AG04449 (cell line): ENCODE data around the gene TTLL8.
A peak's percentile ranks its signal among the peaks of the same experiment; 100 is the strongest.
"Not testable (repeated sequence)": the region's sequence is repeated elsewhere in the genome, so short reads cannot be mapped to it uniquely, and the experiment has no call there.

ENCODE experiments used
- CTCF ChIA-PET: fragments of 350-600 bp; formaldehyde crosslinking; extraction: SDS; loops from one replicate; lab custom pipeline; 2021; ENCODE audit warnings: antibody characterized with exemption; lab: Yijun Ruan, JAX
- POLR2A ChIA-PET: fragments of 400-600, 350-600 bp; formaldehyde crosslinking; extraction: SDS; loops from one replicate; lab custom pipeline; 2020; ENCODE audit warnings: antibody characterized with exemption, inconsistent platforms; lab: Yijun Ruan, JAX
- DNase-seq: peaks from one replicate; pipeline ENCODE4 v3.0.0-alpha.2; 2010; ENCODE audit warnings: low read depth, low spot score
- H3K4me3 ChIP-seq: 2 replicates; pipeline ENCODE4 v1.5.1; 2011; ENCODE audit warnings: low read depth, mild to moderate bottlenecking, control low read depth, low read length
- CTCF ChIP-seq: IDR thresholded peaks from one replicate; pipeline ENCODE4 v1.5.1; 2011; ENCODE audit warnings: mild to moderate bottlenecking, moderate library complexity, low read length, control low read depth, inconsistent platforms; ENCODE audit not compliant: insufficient read depth; ENCODE audit errors: missing control alignments

TTLL8 gene

GRCh38 chr22:49993649-49994360 is 64.3 kb downstream of the TTLL8 start:
- no peak for DNase-seq
- no peak overlapping the region for H3K4me3 ChIP-seq
- POLR2A ChIA-PET: no interaction called here
- CTCF ChIA-PET: interaction anchor here (0.6 to 4.6 kb wide), 12 partner anchors 11 to 63 kb away, joined by 3 to 35 read pairs (median 6); no protein-coding TSS in a partner anchor
- TF ChIP-seq CTCF: no peak

GRCh38 chr22:49992921-49993648 is 65.0 kb downstream of the TTLL8 start:
- no peak overlapping the region for H3K4me3 ChIP-seq
- CTCF ChIA-PET: interaction anchor here (0.6 to 4.6 kb wide), 16 partner anchors 9 to 136 kb away, joined by 3 to 35 read pairs (median 4); no protein-coding TSS in a partner anchor
- peak; percentile 89 for TF ChIP-seq CTCF
- DNase-seq: no peak
- POLR2A ChIA-PET: no interaction called here

- ChIA-PET POLR2A (no interaction called here), CTCF (interaction anchor here (0.9 to 3.7 kb wide), 8 partner anchors 9 to 137 kb away, joined by 3 to 35 read pairs (median 8); no protein-coding TSS in a partner anchor)
- DNase-seq: no peak
- no peak for TF ChIP-seq CTCF
- H3K4me3 ChIP-seq: no peak overlapping the region
These were observed 66.1 kb downstream of the TTLL8 start for GRCh38 chr22:49991907-49992533.

GRCh38 chr22:49991167-49991566 is 66.9 kb downstream of the TTLL8 start:
- ChIA-PET CTCF (interaction anchor here (0.9 to 2.8 kb wide), 2 partner anchors 11 to 14 kb away, joined by 5 to 23 read pairs; no protein-coding TSS in a partner anchor), POLR2A (no interaction called here)
- TF ChIP-seq CTCF: no peak
- no peak for DNase-seq
- no peak overlapping the region for H3K4me3 ChIP-seq

GRCh38 chr22:49989826-49990225 is 68.3 kb downstream of the TTLL8 start:
- DNase-seq, POLR2A ChIA-PET, H3K4me3 ChIP-seq, CTCF ChIA-PET: not testable (repeated sequence)

GRCh38 chr22:49986325-49986724 is 71.8 kb downstream of the TTLL8 start:
- TF ChIP-seq CTCF: no peak
- POLR2A ChIA-PET: no interaction called here
- DNase-seq: no peak
- no peak overlapping the region for H3K4me3 ChIP-seq
- CTCF ChIA-PET: interaction anchor here (1.6 kb wide), 1 partner anchor 9 kb away, joined by 5 read pairs; no protein-coding TSS in a partner anchor
